HL-60 (cell line): Measurements from ENCODE around the gene TXNDC17.

Experiments used
- DNase-seq, 2 experiments: peaks; one replicate each; pipeline ENCODE4 v3.0.0-alpha.2; 2010 to 2020; ENCODE audit warnings: low read depth in 1 of 2, low spot score in 1 of 2
- H3K27ac ChIP-seq: fragments of 250-450 bp; sonication (Bioruptor Pico); replicated peaks from 2 replicates; pipeline ENCODE4 v1.5.1; 2020; ENCODE audit warnings: mild to moderate bottlenecking, moderate library complexity
- H3K27me3 ChIP-seq: fragments of 250-450 bp; sonication (Bioruptor Pico); 2 replicates; pipeline ENCODE4 v1.5.1; 2021; ENCODE audit warnings: mild to moderate bottlenecking, moderate library complexity; ENCODE audit not compliant: insufficient read depth, poor library complexity, severe bottlenecking
- H3K4me3 ChIP-seq: replicated peaks from 2 replicates; pipeline ENCODE4 v1.5.1; 2011; ENCODE audit warnings: mild to moderate bottlenecking, control low read depth, low read length; ENCODE audit not compliant: insufficient read depth
- CTCF ChIP-seq: IDR thresholded peaks from one replicate; pipeline ENCODE4 v1.5.1; 2011; ENCODE audit warnings: low read length, control low read depth, inconsistent platforms; ENCODE audit not compliant: insufficient read depth
- GABPA ChIP-seq: IDR thresholded peaks from 2 replicates; pipeline ENCODE4 v1.6.1; 2012; ENCODE audit warnings: low read depth
- POLR2AphosphoS5 ChIP-seq: IDR thresholded peaks from 2 replicates; pipeline ENCODE4 v1.6.1; 2012; ENCODE audit warnings: low read depth
- REST ChIP-seq: IDR thresholded peaks from 2 replicates; pipeline ENCODE4 v1.6.1; 2012; ENCODE audit warnings: low read depth; ENCODE audit not compliant: insufficient replicate concordance
- SPI1 ChIP-seq: IDR thresholded peaks from 2 replicates; pipeline ENCODE4 v1.6.1; 2012; ENCODE audit warnings: low read depth, mild to moderate bottlenecking, borderline replicate concordance

Gene TXNDC17

GRCh38 chr17:6667516-6667915 is 26.7 kb downstream of the TXNDC17 start:
- no peak for DNase-seq
- Histone ChIP-seq H3K27ac (no peak overlapping the region), H3K4me3 (no peak overlapping the region), H3K27me3 (peaks cover 2% of the 10 kb centered on the region)
- TF ChIP-seq SPI1 (no peak), REST (no peak), CTCF (no peak), GABPA (no peak), POLR2AphosphoS5 (no peak)

GRCh38 chr17:6668219-6668618 is 27.4 kb downstream of the TXNDC17 start:
- TF ChIP-seq CTCF (no peak), POLR2AphosphoS5 (no peak), GABPA (no peak), SPI1 (no peak), REST (no peak)
- no peak overlapping the region for H3K4me3 ChIP-seq
- peaks cover 2% of the 10 kb centered on the region for H3K27me3 ChIP-seq
- no peak overlapping the region for H3K27ac ChIP-seq
- no peak for DNase-seq

DNA sequence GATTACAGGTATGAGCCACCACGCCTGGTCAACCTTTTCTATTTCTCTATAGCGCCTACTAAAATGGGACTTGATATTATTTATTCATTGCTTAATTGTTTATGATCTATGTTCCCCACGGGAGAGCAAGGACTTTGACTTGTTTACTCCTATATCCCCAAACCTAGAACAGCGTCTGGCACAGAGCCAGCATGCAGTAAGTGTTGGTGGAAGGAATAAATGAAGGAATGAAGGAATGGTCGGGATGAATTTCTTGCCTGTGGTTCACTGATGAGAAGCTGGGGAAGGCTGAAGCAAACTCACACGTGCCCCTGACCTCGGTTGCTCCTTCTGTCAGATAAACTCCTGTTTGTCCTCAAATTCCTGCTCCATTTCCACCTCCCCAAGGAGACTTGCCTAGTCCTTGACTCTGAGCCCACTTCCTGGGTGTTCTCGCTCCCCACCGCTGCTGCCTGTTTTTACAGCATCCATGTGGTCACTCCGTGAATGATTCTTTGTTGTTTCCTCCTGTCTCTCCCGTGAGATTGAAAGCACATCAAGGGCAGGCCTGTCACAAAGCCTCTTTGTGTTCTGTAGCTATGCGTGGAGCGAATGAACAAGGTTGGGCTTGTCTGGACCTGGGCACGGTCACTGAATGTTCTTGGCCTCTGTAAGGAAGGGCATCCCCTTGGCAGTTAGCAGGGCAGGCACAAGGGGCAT is 28.0 kb downstream of the TXNDC17 start:
- no peak for DNase-seq
- TF ChIP-seq CTCF, result no peak
- no peak for TF ChIP-seq SPI1
- no peak for TF ChIP-seq POLR2AphosphoS5
- no peak for TF ChIP-seq GABPA
- no peak for TF ChIP-seq REST
- no peak overlapping the region for H3K27ac ChIP-seq
- no peak overlapping the region for H3K4me3 ChIP-seq
- H3K27me3 ChIP-seq, result peaks cover 2% of the 10 kb centered on the region
